ENCODE results near the gene NDUFS4.
A peak's percentile ranks its signal among the peaks of the same experiment; 100 is the strongest.
"Not testable (repeated sequence)": the region's sequence is repeated elsewhere in the genome, so short reads cannot be mapped to it uniquely, and the experiment has no call there.

Gene NDUFS4

GRCh38 chr5:53590759-53591158 is 30.3 kb downstream of the NDUFS4 start:
- no peak for DNase-seq (ENCODE audit: insufficient read length, low spot score)
- no peak for TF ChIP-seq CTCF (IDR thresholded peaks at IDR 0.05; ENCODE audit: insufficient read depth, missing control alignments)

GRCh38 chr5:53594419-53594818 is 34.0 kb downstream of the NDUFS4 start:
- no peak for TF ChIP-seq CTCF (IDR thresholded peaks at IDR 0.05; ENCODE audit: insufficient read depth, missing control alignments)
- DNase-seq (ENCODE audit: insufficient read length, low spot score) (no peak), FAIRE-seq (no peak)

More at GRCh38 chr5:53590759-53591158, 30.3 kb downstream of the NDUFS4 start:
- FAIRE-seq = no peak

GRCh38 chr5:53597894-53598293 is 37.5 kb downstream of the NDUFS4 start:
- no peak for FAIRE-seq
- DNase-seq (ENCODE audit: insufficient read length, low spot score) = no peak
- TF ChIP-seq CTCF (IDR thresholded peaks at IDR 0.05; ENCODE audit: insufficient read depth, missing control alignments) = no peak

GRCh38 chr5:53601570-53601969 is 41.1 kb downstream of the NDUFS4 start:
- TF ChIP-seq CTCF (IDR thresholded peaks at IDR 0.05; ENCODE audit: insufficient read depth, missing control alignments) = no peak
- FAIRE-seq (no peak), DNase-seq (ENCODE audit: insufficient read length, low spot score) (no peak)

- TF ChIP-seq CTCF (IDR thresholded peaks at IDR 0.05; ENCODE audit: insufficient read depth, missing control alignments) = no peak
- FAIRE-seq (no peak), DNase-seq (ENCODE audit: insufficient read length, low spot score) (no peak)
Observed at GRCh38 chr5:53603009-53603687, 42.7 kb downstream of the NDUFS4 start.

GRCh38 chr5:53604309-53604708 is 43.9 kb downstream of the NDUFS4 start:
- no peak for TF ChIP-seq CTCF (IDR thresholded peaks at IDR 0.05; ENCODE audit: insufficient read depth, missing control alignments)
- DNase-seq (ENCODE audit: insufficient read length, low spot score) (no peak), FAIRE-seq (peak; percentile 63)

GRCh38 chr5:53607886-53608285 is 47.4 kb downstream of the NDUFS4 start:
- TF ChIP-seq CTCF (IDR thresholded peaks at IDR 0.05; ENCODE audit: insufficient read depth, missing control alignments) = no peak
- FAIRE-seq (no peak), DNase-seq (ENCODE audit: insufficient read length, low spot score) (no peak)

- FAIRE-seq; DNase-seq (ENCODE audit: insufficient read length, low spot score): not testable (repeated sequence)
Observed at GRCh38 chr5:53608897-53609296, 48.5 kb downstream of the NDUFS4 start.
